NCI-H1417 treated with DMSO at 0.1 percent for 48 hours (cell line): ENCODE measurements around the gene CYP1A2.
"Not testable (repeated sequence)": the region's sequence is repeated elsewhere in the genome, so short reads cannot be mapped to it uniquely, and the experiment has no call there.

Experiments
- DNase-seq: peaks from one replicate; lab custom pipeline; 2025; lab: John Stamatoyannopoulos, UW

CYP1A2 gene

GRCh38 chr15:74748322-74748946, at the start of gene CYP1A2:
TSS of gene CYP1A2 (plus strand) at chr15:74748845. CDS start at chr15:74749739, 894 bp downstream.
- DNase-seq, result no peak

GRCh38 chr15:74709011-74709410, 39.6 kb upstream of the CYP1A2 start:
- DNase-seq, result no peak

GRCh38 chr15:74709892-74710291, 38.8 kb upstream of the CYP1A2 start:
- no peak for DNase-seq

GRCh38 chr15:74710319-74711094, 38.1 kb upstream of the CYP1A2 start:
- no peak for DNase-seq

GRCh38 chr15:74712311-74712710, 36.3 kb upstream of the CYP1A2 start:
- no peak for DNase-seq

- DNase-seq, result no peak
Measured at GRCh38 chr15:74716651-74717050, 32.0 kb upstream of the CYP1A2 start.

GRCh38 chr15:74722591-74722990, 26.1 kb upstream of the CYP1A2 start:
- no peak for DNase-seq

- no peak for DNase-seq
Measured at GRCh38 chr15:74723187-74723586, 25.5 kb upstream of the CYP1A2 start.

- peak; percentile 14 for DNase-seq
Measured at GRCh38 chr15:74723754-74724334, 24.8 kb upstream of the CYP1A2 start.

- DNase-seq, result no peak
Measured at GRCh38 chr15:74724570-74725224, 23.9 kb upstream of the CYP1A2 start.

GRCh38 chr15:74725225-74725774, 23.3 kb upstream of the CYP1A2 start, which contains the start of gene CYP1A1:
TSS of gene CYP1A1 (minus strand) at chr15:74725528. CDS start at chr15:74723097, 2,431 bp downstream.
- no peak for DNase-seq

GRCh38 chr15:74725845-74726773, 22.5 kb upstream of the CYP1A2 start:
- DNase-seq, result no peak

- no peak for DNase-seq
Measured at GRCh38 chr15:74726774-74727164, 21.9 kb upstream of the CYP1A2 start.

- no peak for DNase-seq
Measured at GRCh38 chr15:74727727-74728126, 20.9 kb upstream of the CYP1A2 start.

GRCh38 chr15:74728699-74729098, 19.9 kb upstream of the CYP1A2 start:
- DNase-seq, result not testable (repeated sequence)

GRCh38 chr15:74729372-74729771, 19.3 kb upstream of the CYP1A2 start:
- not testable (repeated sequence) for DNase-seq

GRCh38 chr15:74730619-74731316, 17.9 kb upstream of the CYP1A2 start:
- no peak for DNase-seq

- no peak for DNase-seq
Measured at GRCh38 chr15:74732846-74733245, 15.8 kb upstream of the CYP1A2 start.

GRCh38 chr15:74733269-74733668, 15.4 kb upstream of the CYP1A2 start:
- DNase-seq, result no peak

- DNase-seq, result no peak
Measured at GRCh38 chr15:74735305-74735704, 13.3 kb upstream of the CYP1A2 start.
